ENCODE results near the gene H1-8.

DNA sequence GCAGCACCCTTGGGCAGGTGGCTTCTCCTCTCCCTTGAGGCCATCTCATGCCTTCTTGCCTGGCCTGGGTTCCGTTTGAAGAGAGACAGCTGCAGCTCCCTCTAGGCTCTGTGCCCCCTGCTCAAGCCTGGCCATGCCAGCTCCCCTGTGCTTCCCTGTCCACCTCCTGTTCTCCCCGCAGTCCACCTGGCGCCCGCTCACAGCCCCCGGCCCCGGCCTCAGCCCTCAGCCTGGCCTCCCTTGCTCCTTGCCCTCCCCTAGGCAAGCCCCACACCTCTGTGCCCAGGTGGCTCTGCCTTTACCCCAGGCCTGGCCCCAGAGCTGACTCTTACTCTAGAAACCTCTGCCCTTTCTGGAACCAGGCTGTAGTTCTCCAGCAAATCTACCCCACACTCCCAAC lies 28.4 kb upstream of the H1-8 start:
- TF ChIP-seq CTCF (conservative IDR thresholded peaks at IDR 0.05) (no peak), EZH2 (IDR thresholded peaks at IDR 0.05; ENCODE audit: low read depth) (no peak)
